ENCODE results near the gene MAGI1.

Gene MAGI1

GRCh38 chr3:65702202-65702601 is 336.5 kb downstream of the MAGI1 start:
- DNase-seq, result no peak

- no peak for DNase-seq
Observed at GRCh38 chr3:65701516-65701915, 337.2 kb downstream of the MAGI1 start.

GRCh38 chr3:65689436-65689835 is 349.3 kb downstream of the MAGI1 start:
- no peak for DNase-seq

- no peak for DNase-seq
Observed at GRCh38 chr3:65687741-65688140, 351.0 kb downstream of the MAGI1 start.

GRCh38 chr3:65685621-65686235 is 353.0 kb downstream of the MAGI1 start:
- no peak for DNase-seq

- no peak for DNase-seq
Observed at GRCh38 chr3:65678516-65678915, 360.2 kb downstream of the MAGI1 start.

GRCh38 chr3:65677486-65678010 is 361.2 kb downstream of the MAGI1 start:
- no peak for DNase-seq

- no peak for DNase-seq
Observed at GRCh38 chr3:65676580-65676979, 362.1 kb downstream of the MAGI1 start.

- no peak for DNase-seq
Observed at GRCh38 chr3:65675011-65675410, 363.7 kb downstream of the MAGI1 start.

GRCh38 chr3:65674226-65674625 is 364.5 kb downstream of the MAGI1 start:
- DNase-seq, result no peak

GRCh38 chr3:65672871-65673815 is 365.6 kb downstream of the MAGI1 start:
- DNase-seq, result peak; percentile 50

GRCh38 chr3:65672061-65672460 is 366.7 kb downstream of the MAGI1 start:
- no peak for DNase-seq

- no peak for DNase-seq
Observed at GRCh38 chr3:65671004-65671403, 367.7 kb downstream of the MAGI1 start.

GRCh38 chr3:65669163-65669875 is 369.4 kb downstream of the MAGI1 start:
- no peak for DNase-seq

GRCh38 chr3:65667963-65668362 is 370.8 kb downstream of the MAGI1 start:
- DNase-seq, result no peak

- DNase-seq, result no peak
Observed at GRCh38 chr3:65666448-65667091, 372.1 kb downstream of the MAGI1 start.

- no peak for DNase-seq
Observed at GRCh38 chr3:65665915-65666314, 372.8 kb downstream of the MAGI1 start.

GRCh38 chr3:65664931-65665330 is 373.8 kb downstream of the MAGI1 start:
- no peak for DNase-seq

GRCh38 chr3:65664446-65664845 is 374.3 kb downstream of the MAGI1 start:
- no peak for DNase-seq

GRCh38 chr3:65662095-65662494 is 376.6 kb downstream of the MAGI1 start:
- DNase-seq, result no peak

GRCh38 chr3:65660000-65660598 is 378.6 kb downstream of the MAGI1 start:
- DNase-seq, result no peak

GRCh38 chr3:65659396-65659795 is 379.3 kb downstream of the MAGI1 start:
- no peak for DNase-seq

All from midbrain (tissue), 1 donor.